Fibroblast of mammary gland (primary cell): ENCODE measurements around the gene MAVS.
A peak's percentile ranks its signal among the peaks of the same experiment; 100 is the strongest.

Experiments used
- DNase-seq: peaks from one replicate; pipeline ENCODE4 v3.0.0-alpha.2; 2010; ENCODE audit warnings: low read depth
- H3K4me3 ChIP-seq: 2 replicates; pipeline ENCODE4 v1.5.1; 2011; ENCODE audit warnings: low read depth, mild to moderate bottlenecking, low read length, moderate library complexity; ENCODE audit not compliant: control insufficient read depth
- CTCF ChIP-seq: conservative IDR thresholded peaks from 2 replicates; pipeline ENCODE4 v1.5.1; 2011; ENCODE audit warnings: low read depth, low read length, inconsistent platforms; ENCODE audit not compliant: control insufficient read depth, insufficient read depth

MAVS gene

GRCh38 chr20:3814928-3815495, 31.6 kb upstream of the MAVS start:
- DNase-seq: no peak
- H3K4me3 ChIP-seq: no peak overlapping the region
- no peak for TF ChIP-seq CTCF

GRCh38 chr20:3815703-3816315, 30.8 kb upstream of the MAVS start:
- no peak for DNase-seq
- H3K4me3 ChIP-seq: no peak overlapping the region
- TF ChIP-seq CTCF: no peak

- TF ChIP-seq CTCF: peak; percentile 76
- no peak overlapping the region for H3K4me3 ChIP-seq
- DNase-seq: peak; percentile 90
These were observed 28.2 kb upstream of the MAVS start for GRCh38 chr20:3818155-3819151.

- TF ChIP-seq CTCF: no peak
- peak overlapping the region; percentile 24 for H3K4me3 ChIP-seq
- no peak for DNase-seq
These were observed 27.1 kb upstream of the MAVS start for GRCh38 chr20:3819411-3820047.

GRCh38 chr20:3820048-3820900, 26.4 kb upstream of the MAVS start, which contains the start of gene AP5S1:
Gene AP5S1, plus strand, starts transcription at chr20:3820547. Its CDS starts 1,571 bp downstream, at chr20:3822118.
- TF ChIP-seq CTCF: peak; percentile 44
- H3K4me3 ChIP-seq: peak within 1 kb of the TSS; percentile 83
- DNase-seq: peak; percentile 96
